ENCODE results near the gene GOSR2.
"Not testable (repeated sequence)": the region's sequence is repeated elsewhere in the genome, so short reads cannot be mapped to it uniquely, and the experiment has no call there.

GOSR2 gene

GRCh38 chr17:46892192-46892703, 30.7 kb upstream of the GOSR2 start:
- FAIRE-seq (no peak), DNase-seq (ENCODE audit: insufficient read length, low spot score) (no peak)

GRCh38 chr17:46894024-46894423, 28.9 kb upstream of the GOSR2 start:
- DNase-seq (ENCODE audit: insufficient read length, low spot score): no peak
- FAIRE-seq: no peak

GRCh38 chr17:46894476-46895151, 28.3 kb upstream of the GOSR2 start:
- FAIRE-seq: no peak
- DNase-seq (ENCODE audit: insufficient read length, low spot score): no peak

- FAIRE-seq: no peak
- DNase-seq (ENCODE audit: insufficient read length, low spot score): no peak
Observed at GRCh38 chr17:46895171-46895570, 27.8 kb upstream of the GOSR2 start.

- no peak for FAIRE-seq
Observed at GRCh38 chr17:46896991-46897390, 26.0 kb upstream of the GOSR2 start.

GRCh38 chr17:46898364-46898763, 24.6 kb upstream of the GOSR2 start:
- FAIRE-seq (no peak), DNase-seq (ENCODE audit: insufficient read length, low spot score) (no peak)

More at GRCh38 chr17:46896991-46897390, 26.0 kb upstream of the GOSR2 start:
- DNase-seq (ENCODE audit: insufficient read length, low spot score): no peak

- DNase-seq (ENCODE audit: insufficient read length, low spot score): no peak
- no peak for FAIRE-seq
Observed at GRCh38 chr17:46898860-46899259, 24.1 kb upstream of the GOSR2 start.

- DNase-seq (ENCODE audit: insufficient read length, low spot score) (no peak), FAIRE-seq (no peak)
Observed at GRCh38 chr17:46901291-46901690, 21.7 kb upstream of the GOSR2 start.

- DNase-seq (ENCODE audit: insufficient read length, low spot score) (no peak), FAIRE-seq (no peak)
Observed at GRCh38 chr17:46903762-46904672, 18.9 kb upstream of the GOSR2 start.

- FAIRE-seq (no peak), DNase-seq (ENCODE audit: insufficient read length, low spot score) (no peak)
Observed at GRCh38 chr17:46908068-46908737, 14.8 kb upstream of the GOSR2 start.

GRCh38 chr17:46910179-46910927, 12.6 kb upstream of the GOSR2 start:
- no peak for DNase-seq (ENCODE audit: insufficient read length, low spot score)
- no peak for FAIRE-seq

GRCh38 chr17:46911311-46911710, 11.6 kb upstream of the GOSR2 start:
- DNase-seq (ENCODE audit: insufficient read length, low spot score) (no peak), FAIRE-seq (no peak)

GRCh38 chr17:46915596-46915995, 7.4 kb upstream of the GOSR2 start:
- DNase-seq (ENCODE audit: insufficient read length, low spot score): no peak
- no peak for FAIRE-seq

- FAIRE-seq (no peak), DNase-seq (ENCODE audit: insufficient read length, low spot score) (no peak)
Observed at GRCh38 chr17:46916211-46916610, 6.7 kb upstream of the GOSR2 start.

- DNase-seq (ENCODE audit: insufficient read length, low spot score) (no peak), FAIRE-seq (no peak)
Observed at GRCh38 chr17:46916623-46917022, 6.3 kb upstream of the GOSR2 start.

- FAIRE-seq (no peak), DNase-seq (ENCODE audit: insufficient read length, low spot score) (no peak)
Observed at GRCh38 chr17:46917041-46917440, 5.9 kb upstream of the GOSR2 start.

GRCh38 chr17:46917516-46917915, 5.4 kb upstream of the GOSR2 start:
- FAIRE-seq (no peak), DNase-seq (ENCODE audit: insufficient read length, low spot score) (no peak)

- FAIRE-seq; DNase-seq (ENCODE audit: insufficient read length, low spot score): not testable (repeated sequence)
Observed at GRCh38 chr17:46921962-46922361, 998 bp upstream of the GOSR2 start.

GRCh38 chr17:46922487-46922803, 515 bp upstream of the GOSR2 start:
- no peak for FAIRE-seq
- no peak for DNase-seq (ENCODE audit: insufficient read length, low spot score)

GRCh38 chr17:46925185-46925868, 2.4 kb downstream of the GOSR2 start:
- DNase-seq (ENCODE audit: insufficient read length, low spot score) (no peak), FAIRE-seq (no peak)
